Neural progenitor cell (in vitro differentiated cells): Measurements from ENCODE around the gene RPS28.

Source experiments
- CTCF ChIP-seq: fragments of 200-600 bp; sonication (generic); IDR thresholded peaks from 2 replicates; pipeline ENCODE4 v1.5.1; 2017; ENCODE audit warnings: antibody characterized with exemption, mild to moderate bottlenecking
- EZH2phosphoT487 ChIP-seq: fragments of 200-600 bp; sonication (generic); IDR thresholded peaks from 2 replicates; pipeline ENCODE4 v1.6.1; 2017; ENCODE audit warnings: antibody characterized with exemption

GRCh38 chr19:8361921-8362793 is 40.9 kb downstream of the RPS28 start:
- TF ChIP-seq CTCF (no peak), EZH2phosphoT487 (no peak)
